Frontal cortex (tissue), 4 donors: ENCODE results near the gene MYCT1. TPM values are rescaled to one million over a fixed set of nuclear protein-coding genes. Genes with fewer than 3 reads are reported as not detected.
A peak's percentile ranks its signal among the peaks of the same experiment; 100 is the strongest.

ENCODE experiments used
- DNase-seq, 2 donors: peaks; one replicate each; pipeline ENCODE4 v3.0.0; 2012; ENCODE audit warnings: low spot score in 2 of 2
- FAIRE-seq: peaks from 2 replicates; lab custom pipeline; 2012; peaks lifted over from hg19 to GRCh38; lab: Jason Lieb, UNC
- total RNA-seq: library from RNA; depleted of rRNA; stranded (reverse); fragments of >200 nt; gene quantifications from one replicate; pipeline ENCODE4 v1.2.3, GENCODE V29; 2014
- donor health status: control.
- donor health status: control.
- donor health status: control.

Gene MYCT1
- total RNA-seq, 1 donor from 2014 or later, result 4.5 TPM

DNA sequence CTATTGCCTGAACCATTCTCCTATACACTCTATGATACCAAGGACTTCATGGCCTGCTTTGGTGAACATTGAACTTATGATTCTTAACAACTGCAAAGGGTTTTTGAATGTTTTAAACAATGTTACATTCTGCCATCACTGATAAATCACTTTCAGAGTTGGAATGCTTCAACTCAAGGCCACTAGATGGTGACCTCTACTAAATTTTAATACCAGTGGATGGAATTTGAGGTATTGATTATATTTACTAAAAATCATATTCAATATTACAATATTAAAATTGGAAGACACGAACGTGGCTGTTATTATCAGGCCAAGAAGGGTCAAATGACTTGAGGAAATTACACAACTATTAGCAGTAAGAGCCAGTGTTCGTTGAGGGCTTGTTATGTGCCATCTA is 18.6 kb downstream of the MYCT1 start:
- no peak for DNase-seq
- no peak for FAIRE-seq

DNA sequence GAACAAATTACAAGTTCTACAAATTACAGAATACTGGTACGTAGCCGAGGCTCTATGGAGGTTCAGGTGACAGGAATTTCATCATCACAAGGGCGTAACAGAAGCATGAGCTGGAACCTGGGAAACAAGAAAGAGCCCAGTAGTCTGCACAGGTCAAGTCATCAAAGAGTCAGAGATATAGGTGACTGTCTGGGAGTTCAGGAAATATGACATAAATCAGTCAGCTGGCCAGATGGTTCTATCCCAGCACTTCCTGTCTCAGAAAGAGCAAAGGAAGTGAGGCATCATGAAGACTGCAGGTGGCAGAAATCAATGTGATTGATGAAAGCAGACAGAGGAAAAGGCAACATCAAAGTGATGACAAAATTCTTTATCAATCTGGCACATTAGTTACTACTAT is 23.3 kb downstream of the MYCT1 start:
- no peak for DNase-seq
- no peak for FAIRE-seq

DNA sequence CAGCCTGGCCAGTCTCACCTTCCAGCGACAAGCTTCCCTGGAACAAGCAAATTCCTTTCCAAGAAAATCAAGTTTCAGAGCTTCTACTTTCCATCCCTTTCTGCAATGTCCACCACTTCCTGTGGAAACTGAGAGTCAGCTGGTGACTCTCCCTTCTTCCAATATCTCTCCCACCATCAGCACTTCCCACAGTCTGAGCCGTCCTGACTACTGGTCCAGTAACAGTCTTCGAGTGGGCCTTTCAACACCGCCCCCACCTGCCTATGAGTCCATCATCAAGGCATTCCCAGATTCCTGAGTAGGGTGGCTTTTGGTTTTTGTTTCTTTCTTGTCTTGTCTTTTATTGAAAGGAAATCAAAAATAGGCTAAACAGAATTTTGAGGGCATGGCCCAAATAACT is 24.3 kb downstream of the MYCT1 start:
- no peak for FAIRE-seq
- no peak for DNase-seq

DNA sequence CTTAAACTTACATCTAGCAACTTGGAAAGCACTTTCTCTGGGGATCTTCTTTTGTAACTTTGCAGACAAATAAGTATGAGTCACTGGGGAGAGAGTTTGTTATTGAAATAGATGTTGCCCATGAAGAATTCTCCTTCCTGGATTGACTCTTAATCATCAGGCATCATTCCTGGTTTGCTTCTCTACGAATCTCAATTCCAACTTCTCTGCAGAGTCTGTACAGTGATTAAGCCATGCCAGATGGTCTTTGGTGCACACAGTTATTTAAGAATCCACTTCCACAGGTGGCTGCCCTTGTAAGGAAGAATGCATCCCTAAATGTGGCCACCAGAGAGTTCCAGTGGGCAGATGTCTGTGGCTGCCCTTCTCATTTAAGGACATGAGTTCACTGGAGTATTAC is 25.7 kb downstream of the MYCT1 start:
- DNase-seq (no peak), FAIRE-seq (no peak)

DNA sequence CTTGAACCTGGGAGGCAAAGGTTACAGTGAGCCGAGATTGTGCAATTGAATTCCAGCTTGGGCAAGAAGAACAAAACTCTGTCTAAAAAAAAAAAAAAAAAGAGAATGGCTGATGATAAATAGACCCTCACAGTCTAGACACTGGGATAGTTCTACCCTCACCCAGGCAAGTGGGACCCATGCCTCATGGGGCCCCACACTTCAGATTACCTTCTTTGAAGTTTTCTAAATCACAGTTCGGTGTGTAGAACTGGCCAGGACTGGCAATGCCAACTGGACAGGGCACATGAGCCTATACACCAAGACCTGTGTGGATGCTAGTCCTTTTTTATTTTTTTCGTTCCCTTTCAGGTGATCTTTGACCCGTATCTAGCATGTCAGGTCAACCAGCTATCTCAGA is 28.6 kb downstream of the MYCT1 start:
- no peak for DNase-seq
- no peak for FAIRE-seq

DNA sequence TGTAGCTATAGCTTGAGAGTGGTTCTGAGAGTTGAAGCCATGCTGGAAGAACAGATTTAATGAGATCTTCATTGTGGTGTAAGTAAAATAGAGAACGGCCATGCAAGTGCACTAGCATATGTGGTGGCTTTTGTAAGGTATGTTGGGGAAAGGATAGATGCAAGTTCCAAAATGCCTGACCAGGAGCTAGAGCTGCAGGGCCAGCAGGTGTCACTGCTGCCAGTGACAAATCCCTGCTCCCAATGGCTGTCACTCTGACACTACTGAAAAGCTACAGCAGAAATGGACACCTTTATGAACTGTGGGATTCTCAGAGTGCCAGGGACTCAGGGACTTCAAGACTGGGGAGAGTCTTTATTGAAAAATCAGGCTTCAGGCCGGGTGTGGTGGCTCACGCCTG is 29.8 kb downstream of the MYCT1 start:
- FAIRE-seq (no peak), DNase-seq (no peak)

DNA sequence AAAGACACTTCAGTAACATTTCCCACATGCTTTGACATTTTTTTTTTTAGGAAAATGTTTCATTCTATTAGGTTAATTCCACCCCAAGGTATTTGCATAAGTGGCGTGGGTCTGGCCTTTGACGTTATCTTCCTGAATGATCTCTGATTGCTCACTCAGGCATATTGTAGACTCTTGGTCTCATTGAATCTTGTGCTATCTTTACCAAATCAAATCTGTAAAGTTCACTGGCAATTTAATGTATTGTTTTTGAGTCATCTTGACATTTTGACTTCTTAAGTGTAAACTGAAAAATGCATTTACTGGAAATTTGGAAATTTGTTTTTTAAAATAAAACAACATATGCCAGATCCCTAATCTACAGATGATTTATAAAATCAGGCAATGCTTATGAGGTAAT is 36.9 kb downstream of the MYCT1 start:
- no peak for FAIRE-seq

DNA sequence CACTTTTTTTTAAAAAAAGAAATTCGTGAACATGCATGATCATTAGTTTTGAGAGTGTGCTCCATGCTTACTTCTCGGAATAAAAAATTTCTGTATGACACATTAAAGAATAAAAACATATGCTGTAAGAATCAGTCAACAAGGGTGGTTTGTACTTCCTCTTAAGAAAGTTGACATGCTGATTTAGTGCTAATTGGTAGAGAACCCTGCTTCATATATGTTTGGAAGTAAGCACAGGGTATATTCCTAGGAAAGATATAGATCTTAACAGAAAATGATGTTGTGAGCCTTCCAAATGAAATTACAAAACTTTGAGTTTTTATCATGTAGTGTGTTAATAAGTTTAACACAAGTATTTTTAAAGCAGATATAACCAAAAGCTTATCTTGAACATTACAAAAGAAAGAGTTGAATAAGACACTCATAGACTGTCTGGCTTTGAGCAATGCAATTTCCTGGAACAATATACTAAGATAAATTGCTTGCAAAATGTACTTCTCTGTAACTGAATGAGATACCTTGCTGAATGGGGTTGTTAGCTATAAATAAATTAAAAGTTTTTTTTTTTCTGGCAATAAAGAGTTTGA is 39.1 kb downstream of the MYCT1 start:
- FAIRE-seq (no peak), DNase-seq (no peak)

More for the DNA sequence above, 36.9 kb downstream of the MYCT1 start:
- no peak for DNase-seq

DNA sequence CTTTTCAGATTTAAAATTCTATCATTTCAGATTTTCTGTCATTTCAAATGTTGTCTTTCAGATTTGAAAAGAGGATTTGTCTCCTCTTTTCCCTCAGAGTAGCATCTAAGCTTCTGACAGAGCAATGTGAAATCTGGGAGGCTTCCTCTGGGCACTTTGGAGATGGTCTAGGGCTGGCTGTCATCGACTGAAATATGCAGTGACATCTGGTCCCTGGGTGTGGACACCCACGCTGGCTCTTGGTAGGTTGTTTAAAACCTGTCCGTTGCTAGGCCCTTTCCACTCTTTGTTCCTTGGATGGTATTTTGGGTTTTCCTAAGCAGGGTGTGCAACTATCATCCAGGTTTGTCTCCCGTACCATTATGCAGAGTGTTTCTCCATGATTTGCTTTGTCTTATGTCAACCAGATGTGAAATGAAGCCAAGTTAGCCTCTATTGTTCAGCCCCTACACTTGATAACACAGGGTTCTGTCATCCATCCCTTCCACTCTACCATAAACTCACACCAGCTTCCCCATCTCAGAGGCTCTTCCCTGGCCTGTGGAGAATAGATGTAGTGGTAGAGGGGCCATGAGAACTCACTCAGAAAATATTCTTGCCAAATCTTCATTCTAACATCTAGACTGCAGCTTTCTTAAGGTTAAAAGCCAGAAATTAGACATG is 47.9 kb downstream of the MYCT1 start:
- FAIRE-seq, result no peak
- no peak for DNase-seq

DNA sequence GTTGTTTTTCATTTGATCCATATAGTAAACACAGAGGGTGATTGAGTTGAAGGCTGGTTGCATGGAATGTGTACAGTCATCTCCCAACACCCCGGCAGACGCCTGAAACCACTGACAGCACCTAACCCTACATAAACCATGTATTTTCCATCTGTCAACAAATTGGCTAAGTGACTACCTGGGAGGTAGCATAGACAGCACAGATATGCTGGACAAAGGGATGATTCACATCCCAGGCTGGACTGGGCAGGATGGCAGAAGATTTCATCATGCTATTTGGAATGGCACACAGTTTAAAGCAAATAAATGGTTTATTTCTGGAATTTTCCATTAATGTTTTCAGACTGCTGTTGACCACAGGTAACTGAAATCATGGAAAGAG is 48.5 kb downstream of the MYCT1 start:
- FAIRE-seq (no peak), DNase-seq (no peak)

DNA sequence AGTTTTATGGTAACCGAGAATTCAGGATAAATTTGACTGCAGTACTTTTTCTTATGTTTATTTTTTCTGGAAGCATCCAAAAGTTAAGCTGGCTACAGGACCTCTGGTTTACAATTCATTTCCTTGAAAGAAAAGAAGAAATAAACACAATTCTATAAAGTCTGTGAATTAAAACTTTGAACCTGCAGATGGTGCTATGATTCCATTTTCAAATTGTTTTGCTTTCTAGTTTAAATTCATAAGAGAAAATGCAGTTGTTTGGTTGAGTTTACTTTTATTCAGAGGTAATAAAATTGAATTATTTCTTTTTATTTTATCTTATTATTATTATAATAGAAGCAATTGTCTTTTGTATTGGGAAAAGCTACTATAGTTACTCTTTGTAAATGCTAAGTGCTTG is 51.1 kb downstream of the MYCT1 start:
- FAIRE-seq (peak; percentile 91), DNase-seq (no peak)

DNA sequence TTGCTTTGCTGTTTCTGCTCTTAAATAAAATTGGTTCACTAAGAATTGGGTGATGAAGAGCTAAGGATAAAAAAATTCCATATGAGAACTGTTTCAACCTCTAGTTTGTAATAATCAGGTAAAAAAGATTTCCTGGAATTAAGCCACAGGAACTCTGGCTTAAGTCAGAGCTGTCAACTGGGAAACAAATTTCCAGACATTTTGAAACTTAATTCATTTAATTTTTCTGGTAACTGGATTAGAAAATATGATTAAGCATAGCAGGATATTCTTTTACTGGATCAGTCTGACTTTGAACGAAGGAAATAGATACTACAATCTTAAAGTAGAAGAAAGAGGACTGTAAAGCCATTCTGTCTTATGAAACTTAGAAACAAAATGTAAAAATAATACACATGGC is 51.6 kb downstream of the MYCT1 start:
- FAIRE-seq, result no peak
- DNase-seq, result no peak

DNA sequence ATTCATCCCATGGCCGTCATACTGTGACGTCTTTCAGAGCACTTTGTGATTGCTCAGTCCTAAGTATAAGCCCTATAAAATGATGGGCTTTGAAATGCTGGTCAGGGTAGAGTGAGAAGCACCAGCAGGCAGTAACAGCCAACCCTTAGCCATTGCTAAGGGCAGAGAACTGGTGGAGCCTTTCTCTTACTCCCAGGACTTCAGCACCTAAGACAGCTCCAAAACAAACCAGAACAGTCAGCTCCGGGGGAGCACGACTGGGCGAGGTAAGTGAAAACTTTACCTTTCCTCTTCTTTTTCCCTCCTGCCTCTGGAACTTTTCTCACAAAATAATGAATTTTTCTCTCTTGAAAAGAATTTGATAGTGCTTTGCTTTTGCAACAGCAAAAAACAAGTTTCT is 53.0 kb downstream of the MYCT1 start, which contains the start of gene VIP:
TSS of gene VIP (plus strand) at position 104 of the 400 bp plus-strand sequence. CDS start 1,381 bp downstream, outside the sequence.
- FAIRE-seq (no peak), DNase-seq (no peak)

DNA sequence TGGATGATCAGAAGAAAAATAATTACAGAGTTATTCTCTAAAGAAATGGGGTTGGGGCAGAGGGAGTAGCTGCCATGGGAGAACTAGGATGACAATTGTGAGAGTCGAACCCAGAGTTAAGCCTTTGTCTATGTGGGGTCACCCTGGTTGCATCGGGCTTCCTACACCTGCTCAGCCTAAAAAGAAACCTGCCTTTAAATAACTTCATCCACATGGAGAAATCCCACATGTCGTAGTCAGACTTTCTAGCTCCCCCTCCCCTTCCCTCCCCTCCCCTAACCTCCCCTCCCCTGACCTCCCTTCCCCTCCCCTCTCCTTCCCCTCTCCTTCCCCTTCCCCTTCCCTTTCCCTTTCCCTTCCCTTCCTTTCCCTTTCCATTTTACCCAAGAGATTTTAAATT is 67.6 kb downstream of the MYCT1 start:
- DNase-seq (no peak), FAIRE-seq (no peak)

DNA sequence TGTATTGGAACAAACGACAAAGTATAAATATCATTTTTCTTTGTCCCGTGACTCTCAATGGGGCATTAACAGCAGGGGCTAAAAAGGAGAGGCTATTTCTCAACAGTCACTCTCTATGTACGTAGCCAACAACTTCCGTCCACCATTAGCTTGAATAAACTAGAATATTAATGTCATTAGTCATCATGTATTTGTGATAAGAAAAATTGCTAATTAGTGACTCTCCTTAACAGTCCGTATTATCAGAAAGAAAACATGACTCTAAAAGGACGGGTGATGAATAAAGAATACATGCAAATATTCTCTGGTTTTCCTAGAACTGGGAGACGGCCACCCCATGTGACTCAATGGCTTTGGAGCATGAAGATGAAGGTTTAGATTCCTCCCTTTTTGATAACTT is 71.5 kb downstream of the MYCT1 start:
- FAIRE-seq, result no peak
- DNase-seq, result no peak

DNA sequence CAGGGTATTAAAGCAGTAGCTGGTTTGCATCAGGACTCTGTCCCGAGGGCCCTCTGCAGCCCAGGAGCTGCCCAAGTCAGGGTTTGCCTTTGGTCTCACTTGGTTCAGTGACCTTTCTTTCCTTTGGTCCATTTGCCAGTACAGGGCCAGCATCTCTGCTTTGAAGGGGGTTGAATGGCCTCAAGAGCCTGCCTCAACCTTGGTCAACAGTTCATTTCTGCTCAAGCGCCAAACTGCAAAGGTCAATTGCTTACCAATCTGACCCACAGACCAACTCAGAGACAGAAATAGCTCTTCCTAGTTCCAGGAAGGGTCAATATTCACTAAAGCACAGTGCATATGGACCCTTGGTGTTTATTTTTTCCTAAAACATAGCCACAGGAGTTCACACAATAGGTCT is 72.3 kb downstream of the MYCT1 start:
- FAIRE-seq (no peak), DNase-seq (no peak)

DNA sequence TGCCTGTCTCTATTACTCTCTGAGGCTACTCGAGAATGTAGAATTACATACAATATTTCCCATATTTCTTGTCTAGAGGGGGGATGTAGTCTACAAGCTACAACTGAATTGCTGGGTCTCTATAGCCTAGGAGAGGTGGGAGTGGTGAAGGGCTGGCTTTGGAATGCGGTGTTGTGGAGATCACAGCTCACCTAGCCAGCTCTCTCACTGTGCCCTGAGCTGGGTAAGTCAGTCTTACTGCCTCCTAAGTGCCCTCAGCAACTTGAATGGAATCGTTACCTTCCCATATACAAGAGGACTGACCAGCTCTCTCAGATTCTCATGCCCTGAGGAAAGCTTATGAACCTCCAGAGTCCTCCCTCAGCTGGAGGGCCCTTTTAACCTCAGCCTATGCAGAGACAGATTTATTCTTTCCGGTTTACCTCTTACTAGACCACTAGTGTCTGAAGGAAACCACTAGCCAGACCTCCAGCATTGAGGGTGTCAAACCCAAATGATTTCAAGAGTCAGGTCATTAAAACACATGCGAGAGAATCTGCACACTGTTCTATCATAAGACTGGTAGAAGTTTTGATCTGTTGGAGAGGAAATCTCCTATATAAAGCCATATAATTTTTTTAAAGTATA is 73.5 kb downstream of the MYCT1 start:
- DNase-seq (no peak), FAIRE-seq (no peak)

Other genes starting within 250 kb of the MYCT1 start
- 137 TPM for gene SYNE1, start 60.5 kb upstream of the MYCT1 start, total RNA-seq
- gene VIP, start 52.9 kb downstream of the MYCT1 start, total RNA-seq, result 4.1 TPM